ENCODE data around the gene PTPRD. TPM values are rescaled to one million over a fixed set of nuclear protein-coding genes. Genes with fewer than 3 reads are reported as not detected.

The PTPRD gene
- total RNA-seq, 1 experiment from 2014 or later: not detected

GRCh38 chr9:8371686-8372085 is 2241.1 kb downstream of the PTPRD start:
- intact Hi-C loops (cut with micrococcal nuclease): no loop called here
- Mint-ChIP-seq H3K27me3 (ENCODE audit: insufficient read depth, unreplicated experiment) (no peaks in the 10 kb centered on the region), H3K4me3 (ENCODE audit: unreplicated experiment) (no peak overlapping the region), H3K36me3 (ENCODE audit: insufficient read depth, unreplicated experiment) (no peaks in the 10 kb centered on the region), H3K9me3 (ENCODE audit: unreplicated experiment) (no peaks in the 10 kb centered on the region), H3K27ac (ENCODE audit: low read depth, unreplicated experiment) (no peak overlapping the region), H3K4me1 (ENCODE audit: insufficient read depth, unreplicated experiment) (no peaks in the 10 kb centered on the region)
- TF ChIP-seq CTCF (IDR thresholded peaks at IDR 0.05; ENCODE audit: unreplicated experiment): no peak
- no peak for DNase-seq (ENCODE audit: unreplicated experiment)
- ChIA-PET POLR2A (no interaction called here), CTCF (interaction anchor here (0.6 to 0.8 kb wide), 2 partner anchors 26 to 767 kb away, joined by 3 read pairs; no protein-coding TSS in a partner anchor)
- no TSS peak for BruUV-seq (replicated peaks)

- Mint-ChIP-seq H3K4me1 (ENCODE audit: insufficient read depth, unreplicated experiment) (no peaks in the 10 kb centered on the region), H3K9me3 (ENCODE audit: unreplicated experiment) (no peaks in the 10 kb centered on the region), H3K27ac (ENCODE audit: low read depth, unreplicated experiment) (no peak overlapping the region), H3K4me3 (ENCODE audit: unreplicated experiment) (no peak overlapping the region), H3K27me3 (ENCODE audit: insufficient read depth, unreplicated experiment) (no peaks in the 10 kb centered on the region), H3K36me3 (ENCODE audit: insufficient read depth, unreplicated experiment) (no peaks in the 10 kb centered on the region)
- CTCF ChIA-PET: no interaction called here
- POLR2A ChIA-PET: no interaction called here
- no TSS peak for BruUV-seq (replicated peaks)
- TF ChIP-seq CTCF (IDR thresholded peaks at IDR 0.05; ENCODE audit: unreplicated experiment): no peak
- DNase-seq (ENCODE audit: unreplicated experiment): peak; percentile 57
- intact Hi-C loops (cut with micrococcal nuclease): loop anchor here (5.0 kb wide), 1 partner anchor 531 kb away; no protein-coding TSS in a partner anchor
These were observed 2246.5 kb downstream of the PTPRD start for GRCh38 chr9:8366161-8366926.

- no peak for TF ChIP-seq CTCF (IDR thresholded peaks at IDR 0.05; ENCODE audit: unreplicated experiment)
- ChIA-PET POLR2A (no interaction called here), CTCF (interaction anchor here (0.6 kb wide), 1 partner anchor 1090 kb away, joined by 3 read pairs; no protein-coding TSS in a partner anchor)
- H3K4me3 Mint-ChIP-seq (ENCODE audit: unreplicated experiment): no peak overlapping the region
- H3K4me1 Mint-ChIP-seq (ENCODE audit: insufficient read depth, unreplicated experiment): no peaks in the 10 kb centered on the region
- no peak for DNase-seq (ENCODE audit: unreplicated experiment)
- intact Hi-C loops (cut with micrococcal nuclease): loop anchor here (5.0 kb wide), 1 partner anchor 532 kb away; no protein-coding TSS in a partner anchor
- BruUV-seq (replicated peaks): no TSS peak
- no peaks in the 10 kb centered on the region for H3K9me3 Mint-ChIP-seq (ENCODE audit: unreplicated experiment)
- H3K27ac Mint-ChIP-seq (ENCODE audit: low read depth, unreplicated experiment): no peak overlapping the region
- H3K27me3 Mint-ChIP-seq (ENCODE audit: insufficient read depth, unreplicated experiment): no peaks in the 10 kb centered on the region
- H3K36me3 Mint-ChIP-seq (ENCODE audit: insufficient read depth, unreplicated experiment): no peaks in the 10 kb centered on the region
These were observed 2247.2 kb downstream of the PTPRD start for GRCh38 chr9:8365466-8366160.

GRCh38 chr9:8365029-8365428 is 2247.8 kb downstream of the PTPRD start:
- TF ChIP-seq CTCF (IDR thresholded peaks at IDR 0.05; ENCODE audit: unreplicated experiment): no peak
- Mint-ChIP-seq H3K4me3 (ENCODE audit: unreplicated experiment) (no peak overlapping the region), H3K27me3 (ENCODE audit: insufficient read depth, unreplicated experiment) (no peaks in the 10 kb centered on the region), H3K36me3 (ENCODE audit: insufficient read depth, unreplicated experiment) (no peaks in the 10 kb centered on the region), H3K27ac (ENCODE audit: low read depth, unreplicated experiment) (no peak overlapping the region), H3K4me1 (ENCODE audit: insufficient read depth, unreplicated experiment) (no peaks in the 10 kb centered on the region), H3K9me3 (ENCODE audit: unreplicated experiment) (no peaks in the 10 kb centered on the region)
- ChIA-PET CTCF (interaction anchor here (0.6 kb wide), 1 partner anchor 1089 kb away, joined by 3 read pairs; no protein-coding TSS in a partner anchor), POLR2A (no interaction called here)
- intact Hi-C loops (cut with micrococcal nuclease): loop anchor here (5.0 kb wide), 1 partner anchor 532 kb away; no protein-coding TSS in a partner anchor
- peak; percentile 38 for DNase-seq (ENCODE audit: unreplicated experiment)
- BruUV-seq (replicated peaks): no TSS peak
